G401 (cell line): ENCODE results near the gene ASXL3. TPM values are rescaled to one million over a fixed set of nuclear protein-coding genes. Genes with fewer than 3 reads are reported as not detected.
A peak's percentile ranks its signal among the peaks of the same experiment; 100 is the strongest.

ENCODE experiments used
- DNase-seq: peaks from one replicate; pipeline ENCODE4 v3.0.0-alpha.2; 2015; ENCODE audit warnings: low spot score
- in situ Hi-C: cut with HindIII; loops from 2 replicates; pipeline ENCODE4 v1.10.0; 2016; ENCODE audit warnings: low sequenced_read_pairs, mixed read lengths
- total RNA-seq: library from RNA; depleted of rRNA; stranded (reverse); fragments of >200 nt; shearing (Covaris generic); gene quantifications from 2 replicates; pipeline ENCODE4 v1.2.3, GENCODE V29; 2014; rRNA removed

The ASXL3 gene
- total RNA-seq = not detected in 2 replicates

DNA sequence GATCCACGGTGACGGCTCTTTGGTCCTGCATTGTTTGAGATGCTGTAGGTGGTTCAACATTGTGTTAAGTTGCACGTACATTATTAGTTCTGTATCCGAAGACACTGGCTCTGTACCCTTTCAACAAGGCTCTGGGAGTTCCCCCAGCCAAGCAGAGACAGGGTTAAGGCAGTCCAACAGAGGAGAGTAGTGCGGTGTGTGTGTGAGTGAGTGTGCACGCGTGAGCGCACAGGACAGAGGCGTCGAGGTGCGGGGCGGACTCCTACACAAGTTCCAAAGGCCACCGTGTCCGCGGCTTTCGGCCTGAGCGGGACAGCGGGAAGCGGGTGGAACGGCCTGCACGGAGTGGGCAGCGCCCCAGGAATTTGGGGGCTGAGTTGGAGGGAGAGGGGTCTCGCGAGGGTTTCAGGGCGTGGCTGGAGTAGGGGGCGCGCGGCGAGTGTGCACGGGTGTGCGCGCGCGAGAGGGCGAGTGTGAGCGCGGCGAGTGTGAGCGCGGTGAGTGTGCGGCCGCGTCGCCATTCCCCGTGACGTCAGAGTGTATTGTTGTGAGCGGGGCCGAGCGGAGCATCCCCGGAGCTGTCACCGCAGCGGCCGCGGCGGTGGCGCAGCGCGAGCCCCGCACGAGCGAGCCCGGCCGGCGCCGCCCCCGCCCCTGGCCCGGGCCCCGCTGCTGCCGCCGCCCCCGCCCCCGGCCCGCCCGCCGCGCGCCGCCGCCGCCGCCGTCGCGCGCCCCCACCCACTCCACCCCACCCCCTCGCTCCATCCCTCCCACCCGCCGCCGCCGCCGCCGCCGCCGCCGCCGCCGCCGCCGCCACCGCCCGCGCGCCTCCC, at the start of gene ASXL3:
TSS of gene ASXL3 (plus strand) at position 535 of the 833 bp plus-strand sequence. CDS start 413 bp downstream, outside the sequence.
- in situ Hi-C loops = no loop called here
- DNase-seq = peak; percentile 12

GRCh38 chr18:33532978-33533377, 45.0 kb upstream of the ASXL3 start:
- DNase-seq = no peak
- in situ Hi-C loops = no loop called here

DNA sequence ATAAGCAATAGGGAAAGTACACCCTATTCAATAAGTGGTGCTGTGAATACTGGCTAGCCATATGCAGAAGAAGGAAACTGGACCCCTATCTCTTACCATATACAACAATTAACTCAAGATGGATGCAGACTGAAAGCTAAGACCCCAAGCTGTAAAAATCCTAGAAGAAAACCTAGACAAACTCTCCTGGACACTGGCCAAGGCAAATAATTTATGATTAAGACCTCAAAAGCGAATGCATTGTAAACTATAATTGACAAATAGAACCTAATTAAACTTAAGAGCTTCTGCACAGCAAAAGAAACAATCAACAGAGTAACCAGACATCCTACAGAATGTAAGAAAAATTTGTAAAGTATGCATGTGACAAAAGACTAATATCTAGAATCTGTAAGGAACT, 41.1 kb upstream of the ASXL3 start:
- DNase-seq = no peak
- in situ Hi-C loops = no loop called here

GRCh38 chr18:33538418-33539042, 39.5 kb upstream of the ASXL3 start:
- in situ Hi-C loops = no loop called here
- DNase-seq = no peak

DNA sequence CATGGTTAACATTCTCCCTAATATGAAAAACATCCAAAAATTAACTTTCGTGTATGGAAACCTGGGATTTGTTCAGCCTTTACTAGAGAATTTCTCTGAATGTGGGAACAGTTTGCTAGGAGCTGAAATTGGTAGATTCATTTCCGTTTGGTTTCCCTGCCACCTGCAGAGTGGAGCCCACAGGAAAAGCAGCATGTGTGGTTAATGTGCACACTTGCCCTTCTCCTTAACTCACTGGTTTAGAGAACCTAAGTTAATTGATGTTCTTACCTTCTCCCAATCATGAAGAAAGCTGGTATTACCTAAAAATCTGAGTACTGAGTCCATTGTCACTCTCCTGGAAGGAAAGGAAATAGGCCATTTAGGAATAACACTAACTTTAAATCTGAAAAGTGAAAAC, 37.6 kb upstream of the ASXL3 start:
- in situ Hi-C loops = no loop called here
- DNase-seq = no peak

DNA sequence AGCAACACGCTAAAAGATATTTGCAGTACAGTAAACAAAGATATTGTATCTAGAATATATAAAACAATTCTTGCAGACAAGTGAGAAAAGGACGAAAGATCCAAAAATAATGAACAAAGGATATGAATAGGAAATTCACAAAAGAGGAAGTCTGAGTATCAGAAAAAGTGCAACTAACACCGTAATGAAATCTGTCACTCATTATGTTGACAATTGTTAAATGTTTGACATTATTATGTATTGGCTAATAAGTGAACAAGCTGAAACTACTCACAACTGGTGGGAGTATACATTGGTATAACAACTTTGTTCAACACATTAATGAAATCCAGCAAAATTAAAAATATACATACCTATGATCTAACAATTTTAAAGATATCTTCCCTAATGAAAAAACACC, 36.7 kb upstream of the ASXL3 start:
- in situ Hi-C loops = no loop called here
- DNase-seq = no peak

- in situ Hi-C loops = no loop called here
- no peak for DNase-seq
Measured at GRCh38 chr18:33556846-33557245, 21.2 kb upstream of the ASXL3 start.

GRCh38 chr18:33557706-33558105, 20.3 kb upstream of the ASXL3 start:
- in situ Hi-C loops = no loop called here
- no peak for DNase-seq

DNA sequence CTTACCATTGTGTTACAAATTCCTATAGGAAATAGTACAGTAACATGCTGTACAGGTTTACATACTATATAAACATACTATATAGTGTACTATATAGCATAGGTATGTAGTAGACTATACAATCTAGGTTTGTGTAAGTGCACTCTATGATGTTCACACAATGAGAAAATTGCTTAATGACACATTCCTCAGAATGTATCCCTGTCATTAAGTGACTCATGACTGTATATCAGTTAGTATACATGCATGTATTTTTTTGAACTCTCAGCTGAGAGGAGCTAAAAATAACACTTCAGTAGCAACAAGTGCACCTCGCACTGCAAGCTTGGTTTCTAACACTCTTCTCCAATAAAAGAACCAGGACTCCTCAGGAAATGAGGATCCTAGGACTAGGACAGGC, 19.5 kb upstream of the ASXL3 start:
- no peak for DNase-seq

GRCh38 chr18:33560686-33561370, 17.2 kb upstream of the ASXL3 start:
- in situ Hi-C loops = no loop called here
- DNase-seq = no peak

More for the DNA sequence above, 19.5 kb upstream of the ASXL3 start:
- in situ Hi-C loops = no loop called here

- DNase-seq = no peak
- in situ Hi-C loops = no loop called here
Measured at GRCh38 chr18:33562741-33563140, 15.3 kb upstream of the ASXL3 start.

DNA sequence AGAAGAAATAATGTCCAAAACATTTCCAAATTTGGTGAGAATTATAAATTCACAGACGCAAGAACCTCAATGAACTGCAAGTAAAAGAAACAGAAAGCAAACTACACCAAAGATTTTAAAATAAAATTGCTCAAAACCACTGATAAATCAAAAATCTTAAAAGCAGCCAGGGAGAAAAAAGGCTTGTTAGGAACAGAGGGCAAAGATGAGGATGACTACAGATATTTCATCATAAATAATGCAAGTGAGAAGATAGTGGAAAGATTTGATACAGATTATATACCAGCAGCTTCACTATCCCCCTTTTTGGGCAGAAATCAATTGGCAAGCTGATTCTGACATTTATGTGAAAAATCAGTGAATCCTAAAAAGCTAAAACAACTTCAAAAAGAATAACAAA, 10.3 kb upstream of the ASXL3 start:
- in situ Hi-C loops = no loop called here
- no peak for DNase-seq

DNA sequence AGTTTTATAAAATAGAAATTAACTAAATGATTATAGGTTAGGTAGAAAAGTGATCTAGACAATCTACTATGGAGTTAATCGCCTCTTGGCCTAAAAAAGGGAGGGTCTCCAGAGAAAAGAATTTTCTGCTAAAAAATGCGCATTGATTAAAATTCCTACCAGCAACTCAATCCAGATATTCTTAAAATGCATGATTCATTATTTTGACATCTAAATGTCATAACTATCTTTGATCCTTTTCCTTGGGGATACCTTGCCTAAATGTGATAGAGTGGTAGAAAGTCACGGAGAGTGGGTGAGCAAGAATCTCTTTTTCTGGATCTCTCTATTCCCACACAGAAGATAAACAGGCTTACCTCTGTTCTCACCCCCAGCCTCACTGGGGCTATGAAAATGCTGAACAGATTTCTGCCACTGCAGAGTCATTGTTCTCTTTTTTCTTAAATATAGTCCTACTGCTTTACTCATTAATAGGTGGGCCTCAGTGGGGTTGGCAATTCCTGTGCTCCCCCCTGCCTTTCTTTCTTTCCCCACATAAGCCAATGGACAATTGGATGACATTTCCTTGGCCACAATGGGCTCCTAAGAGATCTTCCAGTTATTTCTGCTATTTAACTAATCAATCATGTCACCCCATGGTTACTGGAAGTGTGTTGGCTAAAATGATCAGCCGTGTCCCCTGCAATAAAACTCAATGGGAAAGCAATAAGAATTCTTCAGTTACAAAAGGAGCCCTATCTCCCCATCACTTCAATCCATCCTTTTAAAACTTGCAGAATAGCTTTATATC, 5.8 kb upstream of the ASXL3 start:
- DNase-seq = no peak
- in situ Hi-C loops = no loop called here

DNA sequence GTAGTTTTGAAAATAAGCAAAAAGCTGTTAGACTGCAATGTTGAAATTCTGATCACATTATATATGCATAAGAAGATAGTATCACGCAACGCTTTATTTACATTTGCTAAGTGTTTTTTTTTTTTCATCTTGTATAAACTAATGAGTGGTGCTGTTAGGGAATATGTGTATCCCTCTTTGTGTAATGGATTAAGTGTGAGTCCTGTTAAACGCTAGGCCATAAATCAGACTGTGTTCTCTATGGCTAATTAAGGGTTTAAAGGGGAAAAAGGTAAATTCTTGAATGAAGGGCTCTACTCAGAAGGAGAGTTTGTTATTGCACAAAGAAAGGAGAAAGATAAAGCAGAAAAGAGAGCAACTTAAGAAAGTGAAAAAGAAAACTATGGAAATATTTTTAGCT, 4.8 kb upstream of the ASXL3 start:
- DNase-seq = no peak
- in situ Hi-C loops = no loop called here

DNA sequence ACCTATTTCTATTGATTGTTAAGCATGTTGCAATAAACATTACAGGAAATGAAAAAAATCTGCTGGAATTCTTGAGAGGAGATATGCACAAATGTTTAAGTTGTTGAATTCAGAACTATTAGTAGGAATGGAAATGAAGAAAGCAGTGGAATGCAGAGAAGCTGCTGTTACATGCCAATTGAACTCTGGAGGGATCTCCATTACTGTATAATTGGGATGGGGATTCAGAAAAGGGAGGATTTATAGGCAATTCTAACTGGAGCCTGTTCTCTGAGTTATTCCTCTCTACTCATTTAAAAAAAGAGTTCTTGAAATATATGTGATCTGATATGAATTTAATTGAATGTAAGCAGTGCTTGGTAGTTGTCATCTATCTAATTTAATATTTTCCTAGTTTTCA, 2.6 kb upstream of the ASXL3 start:
- in situ Hi-C loops = no loop called here

GRCh38 chr18:33576999-33577646, 896 bp upstream of the ASXL3 start:
- no peak for DNase-seq
- in situ Hi-C loops = no loop called here

More for the DNA sequence above, 2.6 kb upstream of the ASXL3 start:
- DNase-seq = no peak

GRCh38 chr18:33578518-33579348, 714 bp downstream of the ASXL3 start:
- in situ Hi-C loops = no loop called here
- peak; percentile 11 for DNase-seq
